SK-N-SH treated with all-trans-retinoic acid at 6 μM for 48 hours (cell line): ENCODE results near the gene CACNB4.
"Not testable (repeated sequence)": the region's sequence is repeated elsewhere in the genome, so short reads cannot be mapped to it uniquely, and the experiment has no call there.

Source experiments
- ATAC-seq: fragments of 200-7000 bp; cut with Tn5 transposase; 3 replicates; pipeline ENCODE4 v1.9.1; 2020; ENCODE audit warnings: mild to moderate bottlenecking, moderate library complexity
- BACH2 ChIP-seq: fragments of 250-450 bp; sonication (Bioruptor Pico); IDR thresholded peaks from 2 replicates; pipeline ENCODE4 v1.9.0; 2021; ENCODE audit warnings: mild to moderate bottlenecking, borderline replicate concordance
- CSDC2 ChIP-seq: fragments of 250-450 bp; sonication (Bioruptor Pico); IDR thresholded peaks from 2 replicates; pipeline ENCODE4 v1.5.0; 2020; ENCODE audit warnings: mild to moderate bottlenecking, moderate library complexity
- CSRNP3 ChIP-seq: fragments of 250-450 bp; sonication (Bioruptor Pico); IDR thresholded peaks from 2 replicates; pipeline ENCODE4 v1.5.1; 2021; ENCODE audit warnings: mild to moderate bottlenecking, moderate library complexity
- ESRRG ChIP-seq: fragments of 250-450 bp; sonication (Bioruptor Pico); IDR thresholded peaks from 2 replicates; pipeline ENCODE4 v1.6.1; 2021; ENCODE audit warnings: mild to moderate bottlenecking
- GLIS3 ChIP-seq: fragments of 250-450 bp; sonication (Bioruptor Pico); IDR thresholded peaks from 2 replicates; pipeline ENCODE4 v1.5.0; 2020; ENCODE audit warnings: mild to moderate bottlenecking, moderate library complexity
- OSR1 ChIP-seq: fragments of 250-450 bp; sonication (Bioruptor Pico); IDR thresholded peaks from 2 replicates; pipeline ENCODE4 v1.8.0; 2022; ENCODE audit warnings: moderate library complexity, mild to moderate bottlenecking, inconsistent platforms
- PPARA ChIP-seq: fragments of 250-450 bp; sonication (Bioruptor Pico); IDR thresholded peaks from 2 replicates; pipeline ENCODE4 v1.5.0; 2020; ENCODE audit warnings: mild to moderate bottlenecking, borderline replicate concordance
- RARB ChIP-seq: fragments of 250-450 bp; sonication (Bioruptor Pico); IDR thresholded peaks from 2 replicates; pipeline ENCODE4 v1.8.0; 2021; ENCODE audit warnings: mild to moderate bottlenecking, moderate library complexity
- SNAI2 ChIP-seq: fragments of 250-450 bp; sonication (Bioruptor Pico); IDR thresholded peaks from 2 replicates; pipeline ENCODE4 v1.5.0; 2020; ENCODE audit warnings: mild to moderate bottlenecking, moderate library complexity
- TCF4 ChIP-seq: fragments of 250-450 bp; sonication (Bioruptor Pico); IDR thresholded peaks from 2 replicates; pipeline ENCODE4 v1.8.0; 2021; ENCODE audit warnings: mild to moderate bottlenecking, moderate library complexity, borderline replicate concordance
- TOX ChIP-seq: fragments of 250-450 bp; sonication (Bioruptor Pico); IDR thresholded peaks from 2 replicates; pipeline ENCODE4 v1.8.0; 2021; ENCODE audit warnings: mild to moderate bottlenecking, moderate library complexity, borderline replicate concordance
- ZC3H10 ChIP-seq: fragments of 250-450 bp; sonication (Bioruptor Pico); IDR thresholded peaks from 2 replicates; pipeline ENCODE4 v1.5.1; 2021; ENCODE audit warnings: mild to moderate bottlenecking, moderate library complexity
- ZFP3 ChIP-seq: fragments of 250-450 bp; sonication (Bioruptor Pico); IDR thresholded peaks from 2 replicates; pipeline ENCODE4 v1.5.0; 2020; ENCODE audit warnings: mild to moderate bottlenecking, moderate library complexity
- ZNF565 ChIP-seq: fragments of 450-650 bp; formaldehyde crosslinking; conservative IDR thresholded peaks from 2 replicates; pipeline ENCODE4 v1.5.0; 2020; ENCODE audit warnings: low read depth, mild to moderate bottlenecking, moderate library complexity
- ZNF70 ChIP-seq: fragments of 450-650 bp; formaldehyde crosslinking; IDR thresholded peaks from 2 replicates; pipeline ENCODE4 v1.5.0; 2020; ENCODE audit warnings: mild to moderate bottlenecking, moderate library complexity
- TF ChIP-seq, protein P1 (sequence below): fragments of 250-450 bp; sonication (Bioruptor Pico); IDR thresholded peaks from 2 replicates; pipeline ENCODE4 v1.5.0; 2020; ENCODE audit warnings: mild to moderate bottlenecking, moderate library complexity
- TF ChIP-seq, protein P2 (sequence below): fragments of 250-450 bp; sonication (Bioruptor Pico); IDR thresholded peaks from 2 replicates; pipeline ENCODE4 v1.8.0; 2021; ENCODE audit warnings: low read depth, mild to moderate bottlenecking, moderate library complexity, borderline replicate concordance
- TF ChIP-seq, protein P3 (sequence below): fragments of 250-450 bp; sonication (Bioruptor Pico); IDR thresholded peaks from 2 replicates; pipeline ENCODE4 v1.5.1; 2020; ENCODE audit warnings: low read depth, mild to moderate bottlenecking, moderate library complexity
- TF ChIP-seq, protein P4 (sequence below): fragments of 250-450 bp; sonication (Bioruptor Pico); IDR thresholded peaks from 2 replicates; pipeline ENCODE4 v1.8.0; 2020; ENCODE audit warnings: mild to moderate bottlenecking, moderate library complexity, borderline replicate concordance

The CACNB4 gene

DNA sequence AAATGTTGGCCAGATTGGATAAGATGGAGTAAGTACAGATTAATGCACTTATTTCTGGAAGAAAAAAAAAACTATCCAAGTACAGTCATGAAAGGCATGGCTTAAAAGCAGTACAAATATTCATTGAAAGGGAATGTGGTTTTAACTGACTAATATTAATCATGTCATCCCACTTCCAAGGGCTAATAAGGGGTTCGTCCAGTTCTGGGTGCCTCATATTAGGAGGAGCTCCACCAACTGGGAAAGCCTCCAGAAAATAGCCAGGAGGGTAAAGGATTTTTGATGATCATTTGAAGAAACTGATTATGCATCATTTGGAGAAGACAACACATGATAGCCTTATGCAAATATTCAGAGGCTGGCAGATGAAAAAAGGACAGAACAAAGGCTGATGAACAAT lies 155.4 kb downstream of the CACNB4 start:
- TF ChIP-seq BACH2 (CRISPR knock-in tag) = no peak
- no peak for TF ChIP-seq ESRRG
- TF ChIP-seq SNAI2 (CRISPR knock-in tag) = no peak
- ATAC-seq = no peak

DNA sequence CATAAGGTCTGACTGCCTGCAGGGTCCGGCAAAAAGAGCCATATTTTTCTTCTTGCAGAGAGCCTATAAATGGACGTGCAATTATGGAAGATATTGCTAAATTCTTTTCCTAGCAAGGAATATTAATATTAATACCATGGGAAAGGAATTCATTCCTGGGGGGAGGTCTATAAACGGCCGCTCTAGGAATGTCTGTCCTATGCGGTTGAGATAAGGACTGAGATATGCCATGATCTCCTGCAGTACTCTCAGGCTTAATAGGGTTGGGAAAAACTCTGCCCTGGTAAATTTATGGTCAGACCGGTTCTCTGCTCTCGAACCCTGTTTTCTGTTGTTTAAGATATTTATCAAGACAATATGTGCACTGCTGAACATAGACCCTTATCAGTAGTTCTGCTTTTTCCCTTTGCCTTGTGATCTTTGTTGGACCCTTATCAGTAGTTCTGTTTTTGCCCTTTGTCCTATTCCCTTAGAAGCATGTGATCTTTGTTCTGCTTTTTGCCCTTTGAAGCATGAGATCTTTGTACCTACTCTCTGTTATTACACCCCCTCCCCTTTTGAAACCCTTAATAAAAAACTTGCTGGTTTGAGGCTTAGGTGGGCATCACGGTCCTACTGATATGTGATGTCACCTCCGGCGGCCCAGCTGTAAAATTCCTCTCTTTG lies 156.2 kb downstream of the CACNB4 start:
- not testable (repeated sequence) for ATAC-seq

DNA sequence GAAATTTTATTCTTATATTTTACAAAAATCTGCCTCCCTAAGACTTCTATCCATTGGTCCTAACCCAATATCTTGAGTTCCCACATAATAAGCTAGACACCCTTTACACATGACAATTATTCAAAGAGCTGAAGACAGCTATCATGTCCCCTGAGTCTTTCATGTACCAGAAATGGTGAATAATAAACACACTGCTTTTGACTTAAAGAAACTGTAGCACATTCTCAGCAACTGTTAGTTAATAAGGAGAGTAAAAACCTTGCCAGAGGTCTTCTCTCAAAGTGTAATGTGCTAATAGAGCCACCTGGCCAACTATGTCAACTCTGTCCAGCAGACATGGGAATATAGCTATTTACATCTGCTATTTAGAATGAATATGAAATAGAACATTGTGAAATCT lies 160.9 kb downstream of the CACNB4 start:
- no peak for ATAC-seq
- TF ChIP-seq, protein P1, sequence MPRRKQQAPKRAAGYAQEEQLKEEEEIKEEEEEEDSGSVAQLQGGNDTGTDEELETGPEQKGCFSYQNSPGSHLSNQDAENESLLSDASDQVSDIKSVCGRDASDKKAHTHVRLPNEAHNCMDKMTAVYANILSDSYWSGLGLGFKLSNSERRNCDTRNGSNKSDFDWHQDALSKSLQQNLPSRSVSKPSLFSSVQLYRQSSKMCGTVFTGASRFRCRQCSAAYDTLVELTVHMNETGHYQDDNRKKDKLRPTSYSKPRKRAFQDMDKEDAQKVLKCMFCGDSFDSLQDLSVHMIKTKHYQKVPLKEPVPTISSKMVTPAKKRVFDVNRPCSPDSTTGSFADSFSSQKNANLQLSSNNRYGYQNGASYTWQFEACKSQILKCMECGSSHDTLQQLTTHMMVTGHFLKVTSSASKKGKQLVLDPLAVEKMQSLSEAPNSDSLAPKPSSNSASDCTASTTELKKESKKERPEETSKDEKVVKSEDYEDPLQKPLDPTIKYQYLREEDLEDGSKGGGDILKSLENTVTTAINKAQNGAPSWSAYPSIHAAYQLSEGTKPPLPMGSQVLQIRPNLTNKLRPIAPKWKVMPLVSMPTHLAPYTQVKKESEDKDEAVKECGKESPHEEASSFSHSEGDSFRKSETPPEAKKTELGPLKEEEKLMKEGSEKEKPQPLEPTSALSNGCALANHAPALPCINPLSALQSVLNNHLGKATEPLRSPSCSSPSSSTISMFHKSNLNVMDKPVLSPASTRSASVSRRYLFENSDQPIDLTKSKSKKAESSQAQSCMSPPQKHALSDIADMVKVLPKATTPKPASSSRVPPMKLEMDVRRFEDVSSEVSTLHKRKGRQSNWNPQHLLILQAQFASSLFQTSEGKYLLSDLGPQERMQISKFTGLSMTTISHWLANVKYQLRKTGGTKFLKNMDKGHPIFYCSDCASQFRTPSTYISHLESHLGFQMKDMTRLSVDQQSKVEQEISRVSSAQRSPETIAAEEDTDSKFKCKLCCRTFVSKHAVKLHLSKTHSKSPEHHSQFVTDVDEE = no peak
- no peak for TF ChIP-seq RARB (CRISPR knock-in tag)
- no peak for TF ChIP-seq TOX (CRISPR knock-in tag)
- TF ChIP-seq, protein P2, sequence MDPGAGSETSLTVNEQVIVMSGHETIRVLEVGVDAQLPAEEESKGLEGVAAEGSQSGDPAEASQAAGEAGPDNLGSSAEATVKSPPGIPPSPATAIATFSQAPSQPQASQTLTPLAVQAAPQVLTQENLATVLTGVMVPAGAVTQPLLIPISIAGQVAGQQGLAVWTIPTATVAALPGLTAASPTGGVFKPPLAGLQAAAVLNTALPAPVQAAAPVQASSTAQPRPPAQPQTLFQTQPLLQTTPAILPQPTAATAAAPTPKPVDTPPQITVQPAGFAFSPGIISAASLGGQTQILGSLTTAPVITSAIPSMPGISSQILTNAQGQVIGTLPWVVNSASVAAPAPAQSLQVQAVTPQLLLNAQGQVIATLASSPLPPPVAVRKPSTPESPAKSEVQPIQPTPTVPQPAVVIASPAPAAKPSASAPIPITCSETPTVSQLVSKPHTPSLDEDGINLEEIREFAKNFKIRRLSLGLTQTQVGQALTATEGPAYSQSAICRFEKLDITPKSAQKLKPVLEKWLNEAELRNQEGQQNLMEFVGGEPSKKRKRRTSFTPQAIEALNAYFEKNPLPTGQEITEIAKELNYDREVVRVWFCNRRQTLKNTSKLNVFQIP (CRISPR knock-in tag) = no peak
- TF ChIP-seq PPARA (CRISPR knock-in tag) = no peak
- TF ChIP-seq, protein P3, sequence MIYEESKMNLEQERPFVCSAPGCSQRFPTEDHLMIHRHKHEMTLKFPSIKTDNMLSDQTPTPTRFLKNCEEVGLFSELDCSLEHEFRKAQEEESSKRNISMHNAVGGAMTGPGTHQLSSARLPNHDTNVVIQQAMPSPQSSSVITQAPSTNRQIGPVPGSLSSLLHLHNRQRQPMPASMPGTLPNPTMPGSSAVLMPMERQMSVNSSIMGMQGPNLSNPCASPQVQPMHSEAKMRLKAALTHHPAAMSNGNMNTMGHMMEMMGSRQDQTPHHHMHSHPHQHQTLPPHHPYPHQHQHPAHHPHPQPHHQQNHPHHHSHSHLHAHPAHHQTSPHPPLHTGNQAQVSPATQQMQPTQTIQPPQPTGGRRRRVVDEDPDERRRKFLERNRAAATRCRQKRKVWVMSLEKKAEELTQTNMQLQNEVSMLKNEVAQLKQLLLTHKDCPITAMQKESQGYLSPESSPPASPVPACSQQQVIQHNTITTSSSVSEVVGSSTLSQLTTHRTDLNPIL (CRISPR knock-in tag) = no peak
- TF ChIP-seq, protein P4, sequence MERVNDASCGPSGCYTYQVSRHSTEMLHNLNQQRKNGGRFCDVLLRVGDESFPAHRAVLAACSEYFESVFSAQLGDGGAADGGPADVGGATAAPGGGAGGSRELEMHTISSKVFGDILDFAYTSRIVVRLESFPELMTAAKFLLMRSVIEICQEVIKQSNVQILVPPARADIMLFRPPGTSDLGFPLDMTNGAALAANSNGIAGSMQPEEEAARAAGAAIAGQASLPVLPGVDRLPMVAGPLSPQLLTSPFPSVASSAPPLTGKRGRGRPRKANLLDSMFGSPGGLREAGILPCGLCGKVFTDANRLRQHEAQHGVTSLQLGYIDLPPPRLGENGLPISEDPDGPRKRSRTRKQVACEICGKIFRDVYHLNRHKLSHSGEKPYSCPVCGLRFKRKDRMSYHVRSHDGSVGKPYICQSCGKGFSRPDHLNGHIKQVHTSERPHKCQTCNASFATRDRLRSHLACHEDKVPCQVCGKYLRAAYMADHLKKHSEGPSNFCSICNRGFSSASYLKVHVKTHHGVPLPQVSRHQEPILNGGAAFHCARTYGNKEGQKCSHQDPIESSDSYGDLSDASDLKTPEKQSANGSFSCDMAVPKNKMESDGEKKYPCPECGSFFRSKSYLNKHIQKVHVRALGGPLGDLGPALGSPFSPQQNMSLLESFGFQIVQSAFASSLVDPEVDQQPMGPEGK = no peak
- TF ChIP-seq ZC3H10 (CRISPR knock-in tag) = no peak
- TF ChIP-seq ZFP3 (CRISPR knock-in tag) = no peak
- TF ChIP-seq ZNF565 (CRISPR knock-in tag) = no peak
- TF ChIP-seq CSDC2 (CRISPR knock-in tag) = no peak
- TF ChIP-seq GLIS3 (CRISPR knock-in tag) = no peak
- TF ChIP-seq OSR1 = no peak
- TF ChIP-seq TCF4 = no peak
- no peak for TF ChIP-seq ZNF70 (CRISPR knock-in tag)

- no peak for ATAC-seq
- TF ChIP-seq, protein P1 = no peak
- TF ChIP-seq PPARA (CRISPR knock-in tag) (no peak), ESRRG (no peak), ZNF565 (CRISPR knock-in tag) (no peak), ZC3H10 (CRISPR knock-in tag) (no peak), RARB (CRISPR knock-in tag) (no peak), TCF4 (no peak), CSRNP3 (CRISPR knock-in tag) (no peak)
- TF ChIP-seq, protein P2 (CRISPR knock-in tag) = no peak
These were observed 162.2 kb downstream of the CACNB4 start for GRCh38 chr2:151936626-151937025.
